Tibial artery (tissue), 4 donors: ENCODE measurements around the gene MACROD2.

Experiments
- DNase-seq, 2 donors: peaks; one replicate each; pipeline ENCODE4 v3.0.0-alpha.2; 2019
- H3K27ac ChIP-seq, 2 donors: fragments of 200-600 bp; sonication (generic) in 1 of 2; 1 replicate in 1 of 2; 2 replicates in 1 of 2; pipeline ENCODE4 v1.5.1; 2018 to 2019; ENCODE audit warnings: mild to moderate bottlenecking in 1 of 2
- H3K27me3 ChIP-seq, 2 donors: fragments of 200-600 bp; sonication (generic) in 1 of 2; one replicate each; pipeline versions ENCODE4 v1.5.1 to v1.6.0; 2016 to 2019
- H3K36me3 ChIP-seq, 3 donors: fragments of 200-600 bp; sonication (generic) in 2 of 3; one replicate each; pipeline ENCODE4 v1.5.1; 2016 to 2019; ENCODE audit warnings: mild to moderate bottlenecking in 2 of 3
- H3K4me1 ChIP-seq, 4 donors: fragments of 200-600 bp; sonication (generic) in 2 of 4; 1 replicate in 3 of 4; 2 replicates in 1 of 4; pipeline ENCODE4 v1.5.1; 2016 to 2019
- H3K4me3 ChIP-seq, 2 donors: fragments of 200-600 bp; sonication (generic) in 1 of 2; 1 replicate in 1 of 2; 2 replicates in 1 of 2; pipeline ENCODE4 v1.5.1; 2018 to 2019; ENCODE audit warnings: mild to moderate bottlenecking in 2 of 2
- H3K9me3 ChIP-seq, 3 donors: fragments of 200-600 bp; sonication (generic) in 1 of 3; one replicate each; pipeline ENCODE4 v1.5.1; 2016 to 2019
- CTCF ChIP-seq, 2 experiments: fragments of 200-600 bp in 1 of 2; fragments of 450-650 bp in 1 of 2; IDR thresholded peaks; one replicate each; pipeline ENCODE4 v1.5.1; 2017 to 2019; ENCODE audit warnings: antibody characterized with exemption in 2 of 2, mild to moderate bottlenecking in 1 of 2, moderate library complexity in 1 of 2
- intact Hi-C: fragments of 100-400 bp; cut with DNase I; formaldehyde crosslinking; loops from one replicate; pipeline ENCODE4 v1.15.0; 2023; ENCODE audit warnings: low total_unique reads

Gene MACROD2

GRCh38 chr20:14698605-14699373, 703.5 kb downstream of the MACROD2 start:
- DNase-seq = no peak
- H3K4me3 ChIP-seq = no peak overlapping the region
- intact Hi-C loops = no loop called here
- H3K27me3 ChIP-seq = no peaks in the 10 kb centered on the region
- H3K27ac ChIP-seq = no peak overlapping the region
- no peaks in the 10 kb centered on the region for H3K9me3 ChIP-seq
- no peaks in the 10 kb centered on the region for H3K36me3 ChIP-seq
- H3K4me1 ChIP-seq = peaks cover 0 to 11% (median 3%) of the 10 kb centered on the region in 4 donors
- no peak for TF ChIP-seq CTCF (IDR thresholded peaks at IDR 0.05)

GRCh38 chr20:14700639-14700960, 705.3 kb downstream of the MACROD2 start:
- Histone ChIP-seq H3K4me1 (peaks cover 0 to 11% (median 3%) of the 10 kb centered on the region in 4 donors), H3K27me3 (no peaks in the 10 kb centered on the region), H3K4me3 (no peak overlapping the region), H3K27ac (no peak overlapping the region), H3K9me3 (no peaks in the 10 kb centered on the region), H3K36me3 (no peaks in the 10 kb centered on the region)
- no peak for TF ChIP-seq CTCF (IDR thresholded peaks at IDR 0.05)
- no peak for DNase-seq
- intact Hi-C loops = no loop called here

GRCh38 chr20:14701326-14701725, 706.0 kb downstream of the MACROD2 start:
- no peak for TF ChIP-seq CTCF (IDR thresholded peaks at IDR 0.05)
- Histone ChIP-seq H3K9me3 (no peaks in the 10 kb centered on the region), H3K27ac (no peak overlapping the region), H3K27me3 (no peaks in the 10 kb centered on the region), H3K4me3 (no peak overlapping the region), H3K36me3 (no peaks in the 10 kb centered on the region), H3K4me1 (peaks cover 0 to 11% (median 3%) of the 10 kb centered on the region in 4 donors)
- DNase-seq = no peak
- intact Hi-C loops = no loop called here

GRCh38 chr20:14706555-14706954, 711.2 kb downstream of the MACROD2 start:
- no peak overlapping the region for H3K4me3 ChIP-seq
- no peaks in the 10 kb centered on the region for H3K4me1 ChIP-seq
- no peak overlapping the region for H3K27ac ChIP-seq
- no peaks in the 10 kb centered on the region for H3K27me3 ChIP-seq
- no peaks in the 10 kb centered on the region for H3K9me3 ChIP-seq
- TF ChIP-seq CTCF (IDR thresholded peaks at IDR 0.05) = no peak
- no peaks in the 10 kb centered on the region for H3K36me3 ChIP-seq
- intact Hi-C loops = no loop called here
- DNase-seq = no peak

GRCh38 chr20:14707026-14707680, 711.8 kb downstream of the MACROD2 start:
- no peak for DNase-seq
- no peak overlapping the region for H3K27ac ChIP-seq
- H3K4me3 ChIP-seq = no peak overlapping the region
- H3K36me3 ChIP-seq = no peaks in the 10 kb centered on the region
- H3K9me3 ChIP-seq = no peaks in the 10 kb centered on the region
- intact Hi-C loops = no loop called here
- H3K4me1 ChIP-seq = peaks cover 0 to 3% (median 0%) of the 10 kb centered on the region in 4 donors
- no peak for TF ChIP-seq CTCF (IDR thresholded peaks at IDR 0.05)
- no peaks in the 10 kb centered on the region for H3K27me3 ChIP-seq
